ENCODE results near the gene JSRP1.
A peak's percentile ranks its signal among the peaks of the same experiment; 100 is the strongest.

Gene JSRP1

DNA sequence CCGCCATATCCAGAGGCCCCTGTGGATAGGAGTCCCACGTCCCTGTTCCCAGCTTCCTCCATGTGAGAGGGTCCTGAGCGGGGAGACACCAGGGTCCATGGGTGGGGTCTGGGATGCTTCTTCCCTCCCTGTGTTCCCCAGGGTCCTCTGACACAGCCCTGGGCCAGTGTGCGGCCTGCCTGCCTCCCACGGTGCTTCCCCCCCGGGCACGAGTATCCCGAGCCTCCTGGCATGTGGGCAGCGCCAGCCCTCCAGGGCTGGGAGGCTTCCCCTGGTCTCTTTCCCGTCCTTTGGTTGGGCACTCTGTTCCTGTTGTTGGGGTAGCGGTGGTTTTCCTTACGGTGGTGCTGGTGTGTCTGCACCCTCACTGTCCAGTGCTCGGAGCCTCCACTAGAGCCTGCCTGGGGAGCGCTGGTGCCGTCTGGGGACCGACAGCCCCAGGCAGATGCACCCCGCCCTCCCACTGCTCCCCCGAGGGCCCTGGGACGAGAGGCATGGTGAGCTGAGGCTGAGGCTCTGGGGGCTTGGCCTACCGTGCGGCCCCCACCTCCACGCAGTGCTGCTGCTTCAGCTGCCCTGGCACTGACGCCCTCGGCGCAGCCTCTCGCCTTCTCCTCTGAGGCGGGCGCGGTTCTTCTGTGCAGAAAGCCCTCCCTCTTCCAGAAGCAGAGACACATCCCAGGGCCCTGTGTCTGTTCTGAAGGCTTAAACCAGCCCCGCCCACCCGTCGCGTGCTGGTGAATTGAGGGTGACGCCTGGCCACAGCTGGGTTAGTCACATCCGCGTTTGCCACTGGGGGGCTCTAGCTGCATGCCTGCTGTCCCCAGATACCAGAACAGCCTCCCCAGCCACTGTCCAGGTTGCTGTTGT lies 48.0 kb downstream of the JSRP1 start:
- no peak overlapping the region for H3K27ac ChIP-seq (ENCODE audit: low read depth, low read length)
- TF ChIP-seq, protein P1, sequence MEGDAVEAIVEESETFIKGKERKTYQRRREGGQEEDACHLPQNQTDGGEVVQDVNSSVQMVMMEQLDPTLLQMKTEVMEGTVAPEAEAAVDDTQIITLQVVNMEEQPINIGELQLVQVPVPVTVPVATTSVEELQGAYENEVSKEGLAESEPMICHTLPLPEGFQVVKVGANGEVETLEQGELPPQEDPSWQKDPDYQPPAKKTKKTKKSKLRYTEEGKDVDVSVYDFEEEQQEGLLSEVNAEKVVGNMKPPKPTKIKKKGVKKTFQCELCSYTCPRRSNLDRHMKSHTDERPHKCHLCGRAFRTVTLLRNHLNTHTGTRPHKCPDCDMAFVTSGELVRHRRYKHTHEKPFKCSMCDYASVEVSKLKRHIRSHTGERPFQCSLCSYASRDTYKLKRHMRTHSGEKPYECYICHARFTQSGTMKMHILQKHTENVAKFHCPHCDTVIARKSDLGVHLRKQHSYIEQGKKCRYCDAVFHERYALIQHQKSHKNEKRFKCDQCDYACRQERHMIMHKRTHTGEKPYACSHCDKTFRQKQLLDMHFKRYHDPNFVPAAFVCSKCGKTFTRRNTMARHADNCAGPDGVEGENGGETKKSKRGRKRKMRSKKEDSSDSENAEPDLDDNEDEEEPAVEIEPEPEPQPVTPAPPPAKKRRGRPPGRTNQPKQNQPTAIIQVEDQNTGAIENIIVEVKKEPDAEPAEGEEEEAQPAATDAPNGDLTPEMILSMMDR (IDR thresholded peaks at IDR 0.05; ENCODE audit: low read depth, low read length, poor library complexity, severe bottlenecking) = peak; percentile 38
- no peak for TF ChIP-seq EZH2phosphoT487 (IDR thresholded peaks at IDR 0.05; ENCODE audit: borderline replicate concordance, low read length)
- H3K9me2 ChIP-seq (replicated peaks; ENCODE audit: control insufficient read depth, low read length) = no peaks in the 10 kb centered on the region
- H3K4me3 ChIP-seq (ENCODE audit: low read length) = no peak overlapping the region
- H3K9me3 ChIP-seq (ENCODE audit: control insufficient read depth, insufficient read depth, low read length) = no peaks in the 10 kb centered on the region
- no peaks in the 10 kb centered on the region; the same call in 1 of the 2 replicates for H3K79me2 ChIP-seq (ENCODE audit: control insufficient read depth, low read length)
- no peaks in the 10 kb centered on the region for H3K4me1 ChIP-seq (ENCODE audit: control insufficient read depth, low read length)
- H3F3A ChIP-seq (ENCODE audit: control insufficient read depth, insufficient read depth) = no peaks in the 10 kb centered on the region
- no peaks in the 10 kb centered on the region for H4K20me1 ChIP-seq (ENCODE audit: control insufficient read depth, insufficient read depth, low read depth, low read length)
- peaks cover 79% of the 10 kb centered on the region for H3K36me3 ChIP-seq (ENCODE audit: control insufficient read depth, low read length)
- no peak overlapping the region for H3K4me2 ChIP-seq (ENCODE audit: low read length)
- H3K27me3 ChIP-seq (ENCODE audit: control insufficient read depth, low read length) = no peaks in the 10 kb centered on the region

DNA sequence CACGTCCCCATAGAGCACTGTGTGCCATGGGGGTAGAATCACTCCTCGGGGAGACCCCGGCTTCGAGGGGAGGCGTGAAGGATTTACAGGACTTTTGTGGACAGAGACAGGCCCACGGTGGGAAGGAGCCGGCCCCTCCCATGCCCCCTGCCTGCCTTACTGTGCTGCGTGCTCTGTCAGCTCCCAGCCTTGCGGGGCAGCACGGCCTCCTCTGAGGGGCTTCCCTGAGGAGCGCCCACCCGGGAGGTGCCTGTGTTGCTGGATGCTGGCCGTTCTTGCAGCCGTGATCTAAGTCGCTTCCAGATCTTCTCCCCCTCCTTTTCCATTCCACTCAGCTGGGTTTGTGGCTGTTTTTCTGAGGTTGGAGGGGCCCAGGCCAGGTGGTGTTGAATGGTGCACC lies 49.2 kb downstream of the JSRP1 start:
- Histone ChIP-seq H3K9me3 (ENCODE audit: control insufficient read depth, insufficient read depth, low read length) (no peaks in the 10 kb centered on the region), H4K20me1 (ENCODE audit: control insufficient read depth, insufficient read depth, low read depth, low read length) (no peaks in the 10 kb centered on the region), H3K36me3 (ENCODE audit: control insufficient read depth, low read length) (peaks cover 75% of the 10 kb centered on the region), H3K9me2 (replicated peaks; ENCODE audit: control insufficient read depth, low read length) (no peaks in the 10 kb centered on the region), H3K27ac (ENCODE audit: low read depth, low read length) (no peak overlapping the region), H3K4me3 (ENCODE audit: low read length) (no peak overlapping the region), H3K4me2 (ENCODE audit: low read length) (no peak overlapping the region), H3K27me3 (ENCODE audit: control insufficient read depth, low read length) (no peaks in the 10 kb centered on the region), H3K79me2 (ENCODE audit: control insufficient read depth, low read length) (no peaks in the 10 kb centered on the region; the same call in 1 of the 2 replicates), H3K4me1 (ENCODE audit: control insufficient read depth, low read length) (no peaks in the 10 kb centered on the region), H3F3A (ENCODE audit: control insufficient read depth, insufficient read depth) (no peaks in the 10 kb centered on the region)
- TF ChIP-seq, protein P1 (IDR thresholded peaks at IDR 0.05; ENCODE audit: low read depth, low read length, poor library complexity, severe bottlenecking) = no peak
- no peak for TF ChIP-seq EZH2phosphoT487 (IDR thresholded peaks at IDR 0.05; ENCODE audit: borderline replicate concordance, low read length)

DNA sequence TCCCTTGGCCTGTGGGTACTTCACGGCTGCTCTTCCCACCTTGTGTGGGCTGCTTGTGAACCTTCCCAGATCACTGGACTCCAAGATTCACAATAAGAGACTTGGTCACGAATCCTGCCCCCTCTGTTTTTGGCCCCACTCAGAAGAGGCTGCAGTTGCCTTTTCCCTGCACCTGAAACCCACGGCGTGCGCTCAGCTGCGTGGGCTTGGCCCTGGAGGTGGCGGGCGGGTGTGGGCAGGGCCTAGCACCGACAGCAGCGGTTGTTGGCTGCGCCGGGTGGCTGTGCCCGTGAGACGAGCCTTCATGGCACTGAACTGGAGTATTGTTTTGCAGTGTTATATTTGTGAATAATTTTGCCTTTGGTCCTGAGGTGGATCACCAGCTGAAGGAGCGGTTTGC lies 53.9 kb downstream of the JSRP1 start:
- H3K36me3 ChIP-seq (ENCODE audit: control insufficient read depth, low read length) = peaks cover 61% of the 10 kb centered on the region
- peaks cover 24% of the 10 kb centered on the region for H3K79me2 ChIP-seq (ENCODE audit: control insufficient read depth, low read length)

More for the DNA sequence above, 53.9 kb downstream of the JSRP1 start:
- Histone ChIP-seq H4K20me1 (ENCODE audit: control insufficient read depth, insufficient read depth, low read depth, low read length) (no peaks in the 10 kb centered on the region; the same call in 1 of the 2 replicates), H3K4me2 (ENCODE audit: low read length) (no peak overlapping the region), H3K9me3 (ENCODE audit: control insufficient read depth, insufficient read depth, low read length) (no peaks in the 10 kb centered on the region), H3K27ac (ENCODE audit: low read depth, low read length) (no peak overlapping the region), H3K9me2 (replicated peaks; ENCODE audit: control insufficient read depth, low read length) (no peaks in the 10 kb centered on the region), H3K4me3 (ENCODE audit: low read length) (no peak overlapping the region), H3K4me1 (ENCODE audit: control insufficient read depth, low read length) (no peaks in the 10 kb centered on the region), H3F3A (ENCODE audit: control insufficient read depth, insufficient read depth) (no peaks in the 10 kb centered on the region), H3K27me3 (ENCODE audit: control insufficient read depth, low read length) (no peaks in the 10 kb centered on the region)
- TF ChIP-seq EZH2phosphoT487 (IDR thresholded peaks at IDR 0.05; ENCODE audit: borderline replicate concordance, low read length) = no peak
- TF ChIP-seq, protein P1 (IDR thresholded peaks at IDR 0.05; ENCODE audit: low read depth, low read length, poor library complexity, severe bottlenecking) = no peak
